PC-9 (cell line): Measurements from ENCODE around the gene SYNPO.

Source experiments
- CTCF ChIP-seq: fragments of 200-600 bp; sonication (generic); conservative IDR thresholded peaks from 2 replicates; pipeline ENCODE4 v1.6.1; 2017; ENCODE audit warnings: mixed run types, antibody characterized with exemption, mild to moderate bottlenecking, moderate library complexity
- EZH2 ChIP-seq: fragments of 200-600 bp; sonication (generic); IDR thresholded peaks from 2 replicates; pipeline ENCODE4 v1.8.0; 2017; ENCODE audit warnings: antibody characterized with exemption, low read depth

- TF ChIP-seq CTCF (no peak), EZH2 (no peak)
Measured at GRCh38 chr5:150670275-150670947, 30.0 kb downstream of the SYNPO start.
